ENCODE measurements around the gene SLC39A11. TPM values are rescaled to one million over a fixed set of nuclear protein-coding genes. Genes with fewer than 3 reads are reported as not detected.

SLC39A11 gene
- polyA plus RNA-seq, 1 of the 3 experiments (the other 2 are of a cell fraction), result 23.5 TPM

DNA sequence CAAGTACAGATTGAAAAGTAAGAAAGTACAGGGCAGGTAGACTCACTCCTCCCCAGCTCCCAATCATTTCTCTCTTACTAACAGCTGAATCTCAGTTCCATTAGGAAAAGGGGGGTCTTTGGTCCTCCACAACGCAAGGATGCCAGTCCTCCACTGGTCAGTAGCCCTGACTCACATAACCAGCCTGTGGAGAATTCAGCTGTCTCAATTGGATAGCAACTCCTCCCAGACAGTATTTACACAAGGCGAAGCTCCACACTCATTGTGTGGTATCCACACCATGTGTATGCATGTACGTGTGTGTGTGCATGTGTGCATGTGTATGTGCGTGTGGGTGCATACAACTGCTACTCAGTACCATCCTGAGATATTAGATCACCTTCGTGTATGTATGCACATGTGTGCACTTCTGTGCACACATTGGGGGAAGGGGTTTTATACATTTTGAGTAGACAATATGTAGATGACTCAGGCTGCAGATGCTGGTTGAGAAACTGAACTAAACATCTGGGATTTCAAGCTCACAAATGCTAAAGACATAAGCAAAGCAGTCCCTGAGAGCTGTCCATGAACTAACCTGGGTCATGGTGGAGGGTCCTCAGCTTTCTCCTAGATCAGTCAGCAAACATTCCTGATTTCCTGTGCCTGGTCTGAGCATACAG is 240.1 kb downstream of the SLC39A11 start (continued):
- TF ChIP-seq, protein P1, sequence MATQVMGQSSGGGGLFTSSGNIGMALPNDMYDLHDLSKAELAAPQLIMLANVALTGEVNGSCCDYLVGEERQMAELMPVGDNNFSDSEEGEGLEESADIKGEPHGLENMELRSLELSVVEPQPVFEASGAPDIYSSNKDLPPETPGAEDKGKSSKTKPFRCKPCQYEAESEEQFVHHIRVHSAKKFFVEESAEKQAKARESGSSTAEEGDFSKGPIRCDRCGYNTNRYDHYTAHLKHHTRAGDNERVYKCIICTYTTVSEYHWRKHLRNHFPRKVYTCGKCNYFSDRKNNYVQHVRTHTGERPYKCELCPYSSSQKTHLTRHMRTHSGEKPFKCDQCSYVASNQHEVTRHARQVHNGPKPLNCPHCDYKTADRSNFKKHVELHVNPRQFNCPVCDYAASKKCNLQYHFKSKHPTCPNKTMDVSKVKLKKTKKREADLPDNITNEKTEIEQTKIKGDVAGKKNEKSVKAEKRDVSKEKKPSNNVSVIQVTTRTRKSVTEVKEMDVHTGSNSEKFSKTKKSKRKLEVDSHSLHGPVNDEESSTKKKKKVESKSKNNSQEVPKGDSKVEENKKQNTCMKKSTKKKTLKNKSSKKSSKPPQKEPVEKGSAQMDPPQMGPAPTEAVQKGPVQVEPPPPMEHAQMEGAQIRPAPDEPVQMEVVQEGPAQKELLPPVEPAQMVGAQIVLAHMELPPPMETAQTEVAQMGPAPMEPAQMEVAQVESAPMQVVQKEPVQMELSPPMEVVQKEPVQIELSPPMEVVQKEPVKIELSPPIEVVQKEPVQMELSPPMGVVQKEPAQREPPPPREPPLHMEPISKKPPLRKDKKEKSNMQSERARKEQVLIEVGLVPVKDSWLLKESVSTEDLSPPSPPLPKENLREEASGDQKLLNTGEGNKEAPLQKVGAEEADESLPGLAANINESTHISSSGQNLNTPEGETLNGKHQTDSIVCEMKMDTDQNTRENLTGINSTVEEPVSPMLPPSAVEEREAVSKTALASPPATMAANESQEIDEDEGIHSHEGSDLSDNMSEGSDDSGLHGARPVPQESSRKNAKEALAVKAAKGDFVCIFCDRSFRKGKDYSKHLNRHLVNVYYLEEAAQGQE (IDR thresholded peaks at IDR 0.05; ENCODE audit: low read depth, low read length), result no peak
- TF ChIP-seq MXI1 (IDR thresholded peaks at IDR 0.05; ENCODE audit: low read depth, low read length) (no peak), YY1 (IDR thresholded peaks at IDR 0.05; ENCODE audit: low read depth) (no peak), NFIC (IDR thresholded peaks at IDR 0.05; ENCODE audit: borderline replicate concordance) (no peak), ELF1 (IDR thresholded peaks at IDR 0.05) (no peak)
- TF ChIP-seq, protein P2, sequence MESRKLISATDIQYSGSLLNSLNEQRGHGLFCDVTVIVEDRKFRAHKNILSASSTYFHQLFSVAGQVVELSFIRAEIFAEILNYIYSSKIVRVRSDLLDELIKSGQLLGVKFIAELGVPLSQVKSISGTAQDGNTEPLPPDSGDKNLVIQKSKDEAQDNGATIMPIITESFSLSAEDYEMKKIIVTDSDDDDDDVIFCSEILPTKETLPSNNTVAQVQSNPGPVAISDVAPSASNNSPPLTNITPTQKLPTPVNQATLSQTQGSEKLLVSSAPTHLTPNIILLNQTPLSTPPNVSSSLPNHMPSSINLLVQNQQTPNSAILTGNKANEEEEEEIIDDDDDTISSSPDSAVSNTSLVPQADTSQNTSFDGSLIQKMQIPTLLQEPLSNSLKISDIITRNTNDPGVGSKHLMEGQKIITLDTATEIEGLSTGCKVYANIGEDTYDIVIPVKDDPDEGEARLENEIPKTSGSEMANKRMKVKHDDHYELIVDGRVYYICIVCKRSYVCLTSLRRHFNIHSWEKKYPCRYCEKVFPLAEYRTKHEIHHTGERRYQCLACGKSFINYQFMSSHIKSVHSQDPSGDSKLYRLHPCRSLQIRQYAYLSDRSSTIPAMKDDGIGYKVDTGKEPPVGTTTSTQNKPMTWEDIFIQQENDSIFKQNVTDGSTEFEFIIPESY (IDR thresholded peaks at IDR 0.05; ENCODE audit: borderline replicate concordance, low read depth), result no peak

DNA sequence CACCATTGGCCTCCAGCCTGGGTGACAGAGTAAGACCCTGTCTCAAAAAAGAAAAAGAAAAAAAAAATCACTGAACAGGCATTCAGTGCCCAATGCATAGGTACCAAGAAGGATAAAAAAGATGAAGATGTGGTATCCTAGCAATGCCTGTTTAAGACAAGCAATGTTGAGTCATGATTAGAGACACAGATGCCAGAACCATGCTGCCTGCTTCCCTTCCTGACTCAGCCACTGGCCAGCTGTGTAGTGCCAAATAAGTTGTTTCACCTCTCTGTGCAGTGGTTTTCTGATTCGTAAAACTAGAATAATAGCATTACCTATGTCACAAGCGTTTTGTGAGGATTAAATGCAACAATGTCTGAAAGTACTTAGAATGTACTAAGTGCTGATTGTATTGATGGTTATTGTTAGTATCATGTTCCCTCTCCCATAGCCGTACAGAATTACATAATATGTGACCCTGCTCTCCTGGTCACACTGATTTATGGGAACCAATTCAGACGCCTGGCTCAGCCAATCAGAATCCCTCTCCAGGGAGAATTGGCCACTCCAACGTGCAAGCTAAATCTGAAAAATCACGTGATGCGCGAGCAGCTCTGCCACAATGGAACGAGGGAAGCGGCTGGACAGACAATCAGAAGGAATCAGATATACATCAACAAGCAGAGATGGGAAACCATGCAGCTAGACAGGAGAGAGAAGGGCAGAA is 241.9 kb downstream of the SLC39A11 start:
- DNase-seq, result no peak
- H3K79me2 ChIP-seq (ENCODE audit: insufficient read depth), result no peaks in the 10 kb centered on the region

More for the DNA sequence above, 241.9 kb downstream of the SLC39A11 start:
- H3K4me2 ChIP-seq, result no peak overlapping the region
- H3K4me3 ChIP-seq (ENCODE audit: low read depth in 2 of 2, low read length in 1 of 2), result no peak overlapping the region
- ChIA-PET CTCF (interaction anchor here (1.3 kb wide), 2 partner anchors 18 to 135 kb away, joined by 3 to 4 read pairs; no protein-coding TSS in a partner anchor), POLR2A (no interaction called here)
- no peak overlapping the region for H2AFZ ChIP-seq (ENCODE audit: low read depth)
- no peaks in the 10 kb centered on the region for H3K27me3 ChIP-seq (ENCODE audit: insufficient read depth)
- H3K9me3 ChIP-seq, result no peaks in the 10 kb centered on the region
- H3K9ac ChIP-seq, result no peak overlapping the region
- no peaks in the 10 kb centered on the region for H4K20me1 ChIP-seq (ENCODE audit: insufficient read depth)
- TF ChIP-seq, protein P1 (IDR thresholded peaks at IDR 0.05; ENCODE audit: low read depth, low read length), result no peak
- peak; percentile 29 for TF ChIP-seq FOSL2 (IDR thresholded peaks at IDR 0.05; ENCODE audit: borderline replicate concordance, low read depth)
- no peak overlapping the region for H3K27ac ChIP-seq (ENCODE audit: low read depth in 2 of 2, low read length in 1 of 2)
- no peaks in the 10 kb centered on the region for H3K9me2 ChIP-seq
- WGBS (ENCODE audit: low lambda C conversion rate), result 83% methylated on average over 10 of the region's 10 CpGs
- H3K36me3 ChIP-seq (replicated peaks in 1 of 2; ENCODE audit: control insufficient read depth in 1 of 2, insufficient read depth in 2 of 2, low read length in 1 of 2), result no peaks in the 10 kb centered on the region
- no peaks in the 10 kb centered on the region for H3K4me1 ChIP-seq (ENCODE audit: control insufficient read depth in 1 of 2, insufficient read depth in 2 of 2, low read depth in 1 of 2, low read length in 1 of 2)
- H3F3A ChIP-seq (replicated peaks; ENCODE audit: insufficient read depth), result no peaks in the 10 kb centered on the region
